GM21528 (cell line): ENCODE data around the gene COQ10A.

Experiments
- ATAC-seq: cut with Tn5 transposase; IDR thresholded peaks from one replicate; pipeline ENCODE4 v1.9.1; 2021; ENCODE audit warnings: mild to moderate bottlenecking, moderate library complexity; ENCODE audit not compliant: unreplicated experiment, low FRiP score

The COQ10A gene

GRCh38 chr12:56307221-56307965 lies 40.7 kb downstream of the COQ10A start:
- ATAC-seq, result no peak

- ATAC-seq, result no peak
Observed at GRCh38 chr12:56308714-56309113, 42.0 kb downstream of the COQ10A start.

- ATAC-seq, result no peak
Observed at GRCh38 chr12:56311003-56311402, 44.3 kb downstream of the COQ10A start.

DNA sequence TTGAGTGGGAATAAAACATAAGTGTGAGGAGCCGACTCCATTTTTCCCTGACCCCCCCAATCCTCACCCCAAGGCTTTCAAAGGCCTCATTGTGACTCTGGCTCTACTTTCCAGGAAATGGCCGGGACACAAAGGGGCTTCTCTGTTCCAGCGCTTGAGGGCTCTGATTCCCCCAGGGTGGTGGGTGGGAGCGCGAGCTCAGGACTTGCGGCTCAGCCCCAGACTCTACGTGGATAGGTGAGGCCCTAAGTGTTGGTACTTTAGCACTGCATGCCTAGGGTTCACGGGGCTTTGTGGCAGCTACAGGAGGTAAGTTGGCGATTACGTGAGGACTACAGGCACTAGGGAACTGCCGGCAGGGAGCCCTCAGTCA lies 48.5 kb downstream of the COQ10A start:
- ATAC-seq, result no peak

GRCh38 chr12:56315622-56316473 lies 49.1 kb downstream of the COQ10A start, which contains the start of gene CNPY2:
Gene CNPY2, minus strand, starts transcription at chr12:56315988. Its CDS starts 771 bp downstream, at chr12:56315217.
- peak; percentile 92 for ATAC-seq

DNA sequence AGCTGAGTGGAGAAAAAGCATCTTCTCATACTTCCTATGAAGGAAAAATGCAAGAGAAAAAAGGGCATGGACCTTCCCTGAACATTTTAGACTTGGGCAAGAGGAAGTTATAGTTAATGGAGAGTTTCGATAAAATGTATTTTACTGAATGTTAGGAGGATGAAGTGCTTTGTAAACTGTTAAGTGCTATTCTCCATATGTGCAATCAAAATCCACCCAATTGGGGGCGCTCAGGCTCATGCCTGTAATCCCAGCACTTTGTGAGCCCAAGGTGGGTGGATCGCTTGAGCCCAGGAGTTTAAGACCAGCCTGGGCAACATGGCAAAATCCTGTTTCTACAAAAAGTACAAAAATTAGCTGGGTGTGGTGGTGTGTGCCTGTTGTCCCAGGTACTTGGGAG lies 50.9 kb downstream of the COQ10A start:
- ATAC-seq, result no peak
